Mucosa of gallbladder (tissue), 1 donor: ENCODE data around the gene P2RX3. TPM values are rescaled to one million over a fixed set of nuclear protein-coding genes. Genes with fewer than 3 reads are reported as not detected.
"Not testable (repeated sequence)": the region's sequence is repeated elsewhere in the genome, so short reads cannot be mapped to it uniquely, and the experiment has no call there.

ENCODE experiments used
- DNase-seq: peaks from one replicate; pipeline ENCODE4 v3.0.0-alpha.2; 2020; ENCODE audit warnings: low spot score
- total RNA-seq: library from RNA; stranded (reverse); gene quantifications from one replicate; pipeline ENCODE4 v1.2.1, GENCODE V29; 2021
- donor health status: DM: no; HTN: no; CAD: no.

P2RX3 gene
- total RNA-seq, 1 donor from 2014 or later, result 0.40 TPM

GRCh38 chr11:57324886-57325734 lies 13.0 kb upstream of the P2RX3 start, which contains the start of gene TNKS1BP1:
TNKS1BP1 (minus strand) TSS chr11:57324952; CDS start chr11:57321885, 3,067 bp downstream.
- DNase-seq, result peak; percentile 98

- peak; percentile 40 for DNase-seq
Measured at GRCh38 chr11:57325735-57326048, 12.5 kb upstream of the P2RX3 start.

- DNase-seq, result no peak
Measured at GRCh38 chr11:57327721-57328120, 10.4 kb upstream of the P2RX3 start.

- no peak for DNase-seq
Measured at GRCh38 chr11:57330029-57330428, 8.1 kb upstream of the P2RX3 start.

GRCh38 chr11:57331720-57332119 lies 6.4 kb upstream of the P2RX3 start:
- DNase-seq, result no peak

GRCh38 chr11:57332694-57333440 lies 5.3 kb upstream of the P2RX3 start:
- DNase-seq, result no peak

GRCh38 chr11:57335023-57335342 lies 3.2 kb upstream of the P2RX3 start:
- DNase-seq, result no peak

GRCh38 chr11:57335343-57336110 lies 2.6 kb upstream of the P2RX3 start, which contains the start of gene SSRP1:
SSRP1 (minus strand) TSS chr11:57335892; CDS start chr11:57335121, 771 bp downstream.
- peak; percentile 85 for DNase-seq

- no peak for DNase-seq
Measured at GRCh38 chr11:57336111-57336666, 2.0 kb upstream of the P2RX3 start.

- not testable (repeated sequence) for DNase-seq
Measured at GRCh38 chr11:57336856-57337255, 1.3 kb upstream of the P2RX3 start.

GRCh38 chr11:57339328-57339727 lies 1.2 kb downstream of the P2RX3 start:
- no peak for DNase-seq

- DNase-seq, result no peak
Measured at GRCh38 chr11:57340039-57340615, 2.0 kb downstream of the P2RX3 start.

- no peak for DNase-seq
Measured at GRCh38 chr11:57341250-57341808, 3.2 kb downstream of the P2RX3 start.

GRCh38 chr11:57342702-57343101 lies 4.5 kb downstream of the P2RX3 start:
- DNase-seq, result no peak

- no peak for DNase-seq
Measured at GRCh38 chr11:57343825-57344224, 5.7 kb downstream of the P2RX3 start.

- DNase-seq, result no peak
Measured at GRCh38 chr11:57344826-57345225, 6.7 kb downstream of the P2RX3 start.

- peak; percentile 89 for DNase-seq
Measured at GRCh38 chr11:57345555-57346211, 7.5 kb downstream of the P2RX3 start.

GRCh38 chr11:57347336-57347735 lies 9.2 kb downstream of the P2RX3 start:
- DNase-seq, result no peak

GRCh38 chr11:57348052-57348451 lies 9.9 kb downstream of the P2RX3 start:
- DNase-seq, result no peak

GRCh38 chr11:57348636-57349313 lies 10.6 kb downstream of the P2RX3 start:
- no peak for DNase-seq
